HG03354 (cell line): ENCODE measurements around the gene GRM4.

Experiments used
- ATAC-seq: cut with Tn5 transposase; IDR thresholded peaks from one replicate; pipeline ENCODE4 v1.9.1; 2021; ENCODE audit warnings: mild to moderate bottlenecking; ENCODE audit not compliant: unreplicated experiment, poor library complexity, severe bottlenecking

Gene GRM4

DNA sequence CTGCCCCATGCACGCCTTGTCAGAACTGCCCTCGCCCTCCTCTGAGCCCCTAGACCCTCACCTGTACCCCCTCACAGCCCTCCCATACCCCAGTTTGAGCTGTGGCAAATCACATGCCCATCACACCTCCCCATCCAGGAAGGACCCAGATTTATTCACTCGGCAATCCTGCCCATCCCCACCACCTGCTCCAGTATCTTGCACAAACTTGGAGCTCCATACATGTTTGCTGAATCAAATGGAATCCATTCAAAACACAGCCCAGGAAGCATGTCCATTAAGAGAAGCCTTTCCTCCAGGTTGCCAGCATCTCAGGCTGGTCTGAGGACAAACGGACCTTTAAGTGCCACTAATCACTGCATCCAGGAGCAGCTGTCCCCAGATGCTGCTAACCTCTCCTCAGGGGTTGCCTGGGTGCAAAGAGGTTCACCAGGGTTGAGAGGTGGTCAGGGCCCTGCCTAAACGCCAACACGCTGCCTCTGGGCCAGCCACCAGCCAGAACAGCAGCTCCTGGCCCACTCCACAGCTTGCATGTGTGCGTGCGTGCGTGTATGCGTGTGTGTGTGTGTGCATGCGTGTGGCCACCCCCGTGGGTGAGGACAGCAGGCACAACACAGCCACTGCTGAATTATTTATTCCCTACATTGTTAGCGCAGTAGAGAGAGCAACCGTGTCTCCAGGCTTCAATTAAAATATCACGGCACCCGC, 31.0 kb downstream of the GRM4 start:
- no peak for ATAC-seq

DNA sequence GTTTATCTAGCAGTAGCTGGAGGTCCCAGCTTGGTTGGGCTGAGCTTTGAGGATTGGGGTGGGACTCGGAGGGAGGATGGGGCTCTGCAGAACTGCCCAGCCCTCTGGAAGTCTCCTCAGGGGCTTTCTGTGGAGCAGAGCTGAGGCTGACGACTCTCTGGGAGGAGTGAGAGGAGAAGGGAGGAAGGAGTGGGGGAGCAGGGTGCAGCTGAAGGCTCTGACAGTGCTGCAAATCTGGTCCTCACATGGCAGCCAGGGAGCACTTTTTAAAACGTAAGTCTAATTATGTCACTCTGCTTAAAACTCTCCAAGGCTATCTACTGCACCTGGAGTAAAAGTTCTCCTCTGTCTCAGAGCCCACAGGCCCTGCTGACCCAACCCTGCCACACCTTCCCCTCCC, 32.4 kb downstream of the GRM4 start:
- ATAC-seq = no peak

DNA sequence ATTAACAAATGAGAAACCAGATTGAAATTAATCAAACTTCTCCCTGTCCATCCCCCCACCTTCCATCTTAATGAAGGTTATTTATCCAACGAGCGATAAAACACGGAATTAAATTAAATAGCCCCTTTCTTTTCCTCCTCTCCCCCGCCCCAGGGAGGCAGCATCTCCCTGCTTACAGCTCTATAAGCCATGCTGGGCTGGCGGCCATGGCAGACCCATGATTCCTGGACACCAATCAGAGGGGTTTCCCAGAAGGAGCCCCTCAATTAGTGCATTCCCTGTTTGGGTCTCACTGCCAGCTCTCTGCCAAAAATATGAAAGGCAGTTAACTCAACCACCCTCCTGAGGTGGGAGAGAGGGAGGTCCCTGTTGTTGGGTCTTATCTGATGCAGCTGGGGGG, 33.8 kb downstream of the GRM4 start:
- ATAC-seq = no peak

GRCh38 chr6:34110610-34111009, 35.3 kb downstream of the GRM4 start:
- no peak for ATAC-seq

DNA sequence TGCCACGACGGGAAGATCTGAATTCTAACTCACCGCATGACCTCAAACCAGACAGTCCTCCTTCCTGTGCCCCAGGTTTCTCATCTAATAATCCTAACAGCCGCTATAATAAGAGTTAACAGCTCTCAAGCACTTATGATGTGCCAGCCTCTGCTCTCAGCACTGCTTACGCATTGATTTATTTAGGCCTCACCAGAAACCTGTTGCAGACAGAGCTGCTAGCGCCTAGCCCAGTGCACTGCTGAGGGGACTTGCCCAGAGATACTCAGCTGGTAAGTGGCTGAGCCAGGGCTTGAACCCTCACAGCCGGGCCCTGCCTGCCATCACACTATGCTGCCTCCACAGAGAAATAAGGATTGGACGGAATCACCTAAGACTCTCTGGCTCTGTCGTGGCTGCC, 37.7 kb downstream of the GRM4 start:
- ATAC-seq = no peak

- ATAC-seq = no peak
Measured at GRCh38 chr6:34106900-34107299, 39.0 kb downstream of the GRM4 start.

DNA sequence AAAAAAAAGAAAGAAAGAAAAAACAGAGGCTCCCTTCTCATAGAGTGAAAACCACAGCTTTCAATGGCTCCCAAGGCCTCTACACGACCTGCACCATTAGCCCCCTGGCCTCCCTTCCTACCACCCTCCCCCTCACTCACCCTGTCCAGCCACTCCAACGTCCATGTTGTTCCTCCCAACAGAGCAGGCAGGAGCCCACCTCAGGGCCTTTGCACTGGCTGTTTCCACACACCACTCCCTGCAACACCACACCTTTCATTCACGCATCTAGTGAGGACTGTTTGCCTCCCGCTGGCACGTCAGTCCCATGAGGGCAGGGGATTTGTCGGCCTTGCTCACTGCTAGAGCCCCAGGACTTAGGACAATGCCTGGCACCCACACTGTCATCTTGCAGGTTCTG, 39.5 kb downstream of the GRM4 start:
- ATAC-seq = no peak

DNA sequence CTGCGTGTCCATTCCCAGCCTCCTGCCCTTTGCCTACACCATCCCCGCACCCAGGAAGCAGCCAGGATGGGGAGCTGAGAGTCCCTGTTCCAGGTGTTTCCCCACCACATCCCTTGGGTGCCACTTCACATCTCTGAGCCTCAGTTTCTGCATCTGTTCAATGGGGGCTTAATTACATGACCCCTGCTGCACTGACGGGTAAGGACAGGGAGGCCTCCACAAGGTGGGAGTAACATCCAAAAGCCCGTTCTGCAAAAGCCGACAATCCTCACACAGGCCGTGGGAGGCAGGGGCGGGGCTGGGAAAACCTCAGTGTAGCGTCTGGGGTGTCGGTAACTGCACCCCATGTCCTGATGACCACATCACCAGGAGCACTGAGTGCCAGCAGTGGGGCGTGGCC, 41.3 kb downstream of the GRM4 start:
- ATAC-seq = no peak

DNA sequence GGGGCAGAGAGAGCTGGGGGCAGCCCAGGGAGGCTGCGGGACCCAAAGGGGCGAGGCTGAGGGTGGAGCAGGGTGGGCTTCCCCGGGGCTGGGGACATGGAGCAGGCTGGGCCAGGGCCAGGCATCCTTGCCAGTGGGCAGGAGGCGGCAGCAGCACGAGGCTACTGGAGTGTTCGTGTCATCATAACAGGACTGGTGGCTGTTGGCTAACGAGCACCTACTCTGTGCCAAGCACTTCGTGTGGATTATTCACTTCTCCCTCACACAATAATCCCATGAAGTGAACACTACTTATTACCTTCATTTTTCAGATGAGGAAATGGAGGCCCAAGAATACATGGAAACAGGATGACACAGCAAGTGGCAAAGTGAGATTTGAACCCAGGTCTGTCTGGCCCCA, 41.7 kb downstream of the GRM4 start:
- ATAC-seq = no peak

DNA sequence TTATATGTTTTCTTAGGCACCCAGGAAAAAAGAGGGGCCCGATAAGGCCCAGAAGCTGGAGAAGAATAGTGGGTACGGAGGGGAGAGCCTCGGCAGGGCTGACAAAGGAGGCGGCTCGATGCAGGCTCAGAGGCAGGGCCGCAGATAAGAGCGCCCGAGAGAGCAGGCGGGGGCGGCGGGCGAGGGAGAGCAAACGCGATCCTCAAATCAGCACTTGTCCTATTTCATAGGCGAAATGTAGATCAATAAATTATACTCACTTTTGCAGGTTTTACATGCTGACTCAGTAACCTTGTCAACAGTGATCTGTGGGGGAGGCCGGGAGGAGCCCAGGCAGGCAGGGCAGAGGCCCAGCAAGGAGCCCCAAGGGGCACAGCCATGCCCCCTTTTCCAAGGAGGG, 42.6 kb downstream of the GRM4 start:
- no peak for ATAC-seq

DNA sequence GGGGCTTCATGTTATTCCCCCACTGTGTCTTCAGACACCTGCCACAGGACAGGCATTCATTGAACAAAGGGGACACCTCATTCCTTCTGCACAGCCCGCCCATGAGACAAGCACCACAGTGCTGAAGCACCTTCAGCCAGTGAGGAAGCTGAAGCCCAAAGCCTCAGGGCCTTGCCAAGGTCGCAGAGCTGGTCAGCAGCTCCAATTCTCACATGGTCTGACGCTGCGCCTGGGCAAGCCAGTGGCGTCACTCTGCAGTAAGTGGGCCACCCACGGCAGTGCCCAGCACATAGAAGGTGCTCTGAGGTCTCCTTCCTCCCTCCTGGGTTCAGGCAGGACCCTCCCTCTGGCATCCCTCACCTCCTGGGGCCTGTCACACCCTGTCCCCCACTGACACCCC, 43.2 kb downstream of the GRM4 start:
- ATAC-seq = no peak

DNA sequence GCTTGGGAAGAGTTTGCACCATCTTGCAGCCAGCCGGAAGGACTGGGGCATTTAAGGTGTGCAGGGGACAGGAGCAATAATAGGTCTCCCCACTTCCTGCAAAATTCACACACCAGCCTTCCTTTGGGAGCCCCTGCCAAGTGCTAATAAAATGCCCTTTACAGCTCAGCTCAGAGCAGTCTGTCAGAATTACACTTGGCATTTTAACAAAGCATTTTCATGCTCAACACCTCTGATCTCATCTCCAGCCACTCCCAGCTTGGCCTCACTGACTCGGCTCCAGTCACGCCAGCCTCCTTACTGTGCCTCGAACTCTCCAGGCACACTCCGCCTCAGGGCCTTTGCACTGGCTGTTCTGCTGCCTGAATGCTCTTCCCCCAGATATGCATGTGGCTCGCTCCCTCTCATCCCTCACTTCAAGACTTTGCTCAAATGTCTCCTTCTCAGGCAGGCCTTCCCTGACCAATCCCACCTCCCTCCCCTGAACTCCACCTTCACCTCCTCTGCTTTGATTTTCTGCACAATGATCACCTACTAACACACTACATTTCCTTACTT, 43.7 kb downstream of the GRM4 start:
- no peak for ATAC-seq

DNA sequence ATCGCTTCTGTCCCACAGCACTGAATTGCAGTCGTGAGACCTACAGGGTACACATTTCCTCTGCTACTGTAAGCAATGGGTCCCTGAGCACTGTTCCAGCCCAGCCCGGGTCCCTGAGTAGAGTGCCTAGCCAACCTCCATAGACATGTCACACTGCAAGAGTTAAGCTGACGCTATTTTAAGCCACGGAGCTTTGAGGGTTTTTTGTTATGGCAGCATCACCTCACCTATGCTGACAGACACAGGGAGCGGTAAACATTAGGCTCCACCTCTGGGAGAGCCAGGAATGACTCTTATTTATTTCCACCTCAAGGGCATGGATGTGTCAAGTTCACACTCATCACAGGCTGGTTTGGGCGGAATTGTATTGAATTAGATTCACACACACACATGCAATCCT, 45.1 kb downstream of the GRM4 start:
- ATAC-seq = no peak

DNA sequence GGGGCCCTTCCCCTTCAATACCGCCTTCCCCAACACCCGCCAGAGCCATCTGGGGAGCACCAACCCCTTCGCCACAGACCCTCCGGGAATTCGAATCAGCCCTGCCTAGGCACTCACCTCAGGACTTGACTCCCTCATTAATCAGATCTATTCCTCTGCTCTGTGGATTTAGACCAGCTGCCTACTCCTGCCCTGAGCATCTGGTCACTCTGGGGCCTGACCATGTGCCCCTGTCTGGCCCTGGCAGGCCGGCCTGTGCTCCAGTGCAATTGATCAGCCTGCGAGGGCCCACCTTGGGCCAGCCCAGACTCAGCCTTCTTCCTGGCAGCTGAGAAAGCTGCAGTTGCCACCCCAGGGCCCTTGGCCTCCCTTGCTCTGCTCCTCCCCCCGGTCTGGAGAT, 46.0 kb downstream of the GRM4 start:
- no peak for ATAC-seq

GRCh38 chr6:34098045-34098936, 47.6 kb downstream of the GRM4 start:
- ATAC-seq = no peak

DNA sequence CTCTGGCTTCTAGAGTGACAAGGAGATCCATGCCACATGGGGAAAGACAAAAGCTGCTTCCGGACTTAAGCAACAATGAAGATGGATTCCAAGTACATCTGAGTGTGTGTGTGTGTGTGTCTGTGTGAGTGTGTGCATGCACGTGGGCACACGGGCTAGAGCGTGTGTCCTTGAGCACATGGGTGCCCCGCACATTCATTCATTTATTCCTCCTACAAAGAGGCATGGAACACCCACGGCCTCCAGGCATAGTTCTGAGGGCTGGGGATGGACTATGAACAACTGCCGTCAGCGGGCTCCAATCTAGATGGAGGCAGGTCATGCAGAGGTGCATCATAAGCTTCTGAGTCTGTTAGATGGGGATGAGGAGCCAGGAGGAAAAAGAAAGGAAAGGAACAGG, 49.1 kb downstream of the GRM4 start:
- no peak for ATAC-seq

GRCh38 chr6:34096193-34096592, 49.7 kb downstream of the GRM4 start:
- no peak for ATAC-seq

DNA sequence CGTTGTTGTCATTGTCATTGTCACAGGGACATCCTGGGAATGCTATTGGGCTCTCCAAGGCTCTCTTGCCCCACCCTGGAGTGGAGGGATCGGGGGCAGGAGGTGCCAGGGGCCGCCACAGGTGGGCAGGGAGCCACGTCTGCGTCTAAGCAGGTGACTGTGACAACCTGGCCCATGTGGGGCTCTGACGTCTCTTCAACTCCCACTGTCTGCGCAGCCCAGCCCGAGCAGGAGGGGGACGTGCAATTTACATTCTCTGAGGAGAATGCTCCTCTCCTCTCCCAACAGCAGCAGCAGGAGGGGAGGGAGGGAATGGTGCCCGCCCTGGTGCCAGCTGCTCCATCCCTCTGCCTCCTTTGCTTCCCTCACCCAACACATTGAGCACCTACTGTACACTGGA, 50.1 kb downstream of the GRM4 start:
- ATAC-seq = no peak

GRCh38 chr6:34095136-34095505, 50.8 kb downstream of the GRM4 start:
- ATAC-seq = no peak

GRCh38 chr6:34094474-34095135, 51.3 kb downstream of the GRM4 start:
- no peak for ATAC-seq
